Measurements from ENCODE around the gene CUEDC1. TPM values are rescaled to one million over a fixed set of nuclear protein-coding genes. Genes with fewer than 3 reads are reported as not detected.

The CUEDC1 gene
- total RNA-seq, 1 donor from 2014 or later, result 38.4 TPM

- Mint-ChIP-seq H3K36me3 (ENCODE audit: unreplicated experiment) (peaks cover 45% of the 10 kb centered on the region), H3K4me3 (ENCODE audit: unreplicated experiment) (no peak overlapping the region)
Observed at GRCh38 chr17:58001461-58002124, 46.4 kb upstream of the CUEDC1 start.

GRCh38 chr17:57999496-58000017 lies 44.3 kb upstream of the CUEDC1 start:
- no peak overlapping the region for H3K4me3 Mint-ChIP-seq (ENCODE audit: unreplicated experiment)
- TF ChIP-seq CTCF (IDR thresholded peaks at IDR 0.05), result peak; percentile 87
- H3K27ac Mint-ChIP-seq (ENCODE audit: unreplicated experiment), result no peak overlapping the region
- no peaks in the 10 kb centered on the region for H3K9me3 Mint-ChIP-seq (ENCODE audit: unreplicated experiment)
- H3K36me3 Mint-ChIP-seq (ENCODE audit: unreplicated experiment), result peaks cover 34% of the 10 kb centered on the region
- DNase-seq (ENCODE audit: extremely low spot score, unreplicated experiment), result no peak
- no peaks in the 10 kb centered on the region for H3K27me3 Mint-ChIP-seq (ENCODE audit: unreplicated experiment)
- H3K4me1 Mint-ChIP-seq (ENCODE audit: unreplicated experiment), result peaks cover 25% of the 10 kb centered on the region

More at GRCh38 chr17:58001461-58002124, 46.4 kb upstream of the CUEDC1 start:
- no peak overlapping the region for H3K27ac Mint-ChIP-seq (ENCODE audit: unreplicated experiment)
- no peak for TF ChIP-seq CTCF (IDR thresholded peaks at IDR 0.05)
- peaks cover 40% of the 10 kb centered on the region for H3K4me1 Mint-ChIP-seq (ENCODE audit: unreplicated experiment)
- H3K9me3 Mint-ChIP-seq (ENCODE audit: unreplicated experiment), result no peaks in the 10 kb centered on the region
- H3K27me3 Mint-ChIP-seq (ENCODE audit: unreplicated experiment), result no peaks in the 10 kb centered on the region
- DNase-seq (ENCODE audit: extremely low spot score, unreplicated experiment), result no peak

GRCh38 chr17:57999010-57999495 lies 43.8 kb upstream of the CUEDC1 start:
- Mint-ChIP-seq H3K36me3 (ENCODE audit: unreplicated experiment) (peaks cover 34% of the 10 kb centered on the region), H3K4me1 (ENCODE audit: unreplicated experiment) (peaks cover 25% of the 10 kb centered on the region), H3K27ac (ENCODE audit: unreplicated experiment) (no peak overlapping the region), H3K9me3 (ENCODE audit: unreplicated experiment) (no peaks in the 10 kb centered on the region), H3K27me3 (ENCODE audit: unreplicated experiment) (no peaks in the 10 kb centered on the region), H3K4me3 (ENCODE audit: unreplicated experiment) (no peak overlapping the region)
- no peak for DNase-seq (ENCODE audit: extremely low spot score, unreplicated experiment)
- TF ChIP-seq CTCF (IDR thresholded peaks at IDR 0.05), result no peak

- peaks cover 11% of the 10 kb centered on the region for H3K4me1 Mint-ChIP-seq (ENCODE audit: unreplicated experiment)
- peaks cover 17% of the 10 kb centered on the region for H3K36me3 Mint-ChIP-seq (ENCODE audit: unreplicated experiment)
- H3K4me3 Mint-ChIP-seq (ENCODE audit: unreplicated experiment), result no peak overlapping the region
- H3K9me3 Mint-ChIP-seq (ENCODE audit: unreplicated experiment), result no peaks in the 10 kb centered on the region
- H3K27ac Mint-ChIP-seq (ENCODE audit: unreplicated experiment), result no peak overlapping the region
- H3K27me3 Mint-ChIP-seq (ENCODE audit: unreplicated experiment), result no peaks in the 10 kb centered on the region
- no peak for DNase-seq (ENCODE audit: extremely low spot score, unreplicated experiment)
- TF ChIP-seq CTCF (IDR thresholded peaks at IDR 0.05), result no peak
Observed at GRCh38 chr17:57997085-57997809, 42.0 kb upstream of the CUEDC1 start.
